Spleen (tissue), 7 donors: ENCODE data around the gene MTX1.
"Not testable (repeated sequence)": the region's sequence is repeated elsewhere in the genome, so short reads cannot be mapped to it uniquely, and the experiment has no call there.

Experiments
- POLR2A ChIP-seq, 3 donors: fragments of 450-650 bp; IDR thresholded peaks; one replicate each; pipeline ENCODE4 v1.5.1; 2017; ENCODE audit warnings: antibody characterized with exemption in 3 of 3, mild to moderate bottlenecking in 1 of 3
- TF ChIP-seq, protein P1 (sequence below), 11 experiments: fragments of 200-600 bp in 7 of 11; fragments of 450-650 bp in 4 of 11; sonication (generic) in 4 of 11; IDR thresholded peaks in 8 of 11; conservative IDR thresholded peaks in 3 of 11; 1 replicate in 7 of 11; 2 replicates in 4 of 11; pipeline versions ENCODE4 v1.4.0 to v1.8.0; 2016 to 2021; ENCODE audit warnings: antibody characterized with exemption in 11 of 11, inconsistent platforms in 4 of 11, mild to moderate bottlenecking in 1 of 11
- donor health status: DM: no; HTN: no; CAD: no; lungs with moderate emphysema.
- donor health status: DM: no; HTN: no; CAD: no.
- donor health status: DM: no; HTN: no; CAD: no.

DNA sequence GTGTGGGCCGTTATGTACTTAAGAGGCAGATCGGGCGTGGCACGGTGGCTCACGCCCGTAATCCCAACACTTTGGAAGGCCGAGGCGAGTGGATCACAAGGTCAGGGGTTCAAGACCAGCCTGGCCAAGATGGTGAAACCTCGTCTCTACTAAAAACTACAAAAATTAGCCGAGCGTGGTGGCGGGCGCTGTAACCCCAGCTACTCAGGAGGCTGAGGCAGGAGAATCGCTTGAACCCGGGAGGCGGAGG is 14.6 kb upstream of the MTX1 start:
- TF ChIP-seq, protein P1, sequence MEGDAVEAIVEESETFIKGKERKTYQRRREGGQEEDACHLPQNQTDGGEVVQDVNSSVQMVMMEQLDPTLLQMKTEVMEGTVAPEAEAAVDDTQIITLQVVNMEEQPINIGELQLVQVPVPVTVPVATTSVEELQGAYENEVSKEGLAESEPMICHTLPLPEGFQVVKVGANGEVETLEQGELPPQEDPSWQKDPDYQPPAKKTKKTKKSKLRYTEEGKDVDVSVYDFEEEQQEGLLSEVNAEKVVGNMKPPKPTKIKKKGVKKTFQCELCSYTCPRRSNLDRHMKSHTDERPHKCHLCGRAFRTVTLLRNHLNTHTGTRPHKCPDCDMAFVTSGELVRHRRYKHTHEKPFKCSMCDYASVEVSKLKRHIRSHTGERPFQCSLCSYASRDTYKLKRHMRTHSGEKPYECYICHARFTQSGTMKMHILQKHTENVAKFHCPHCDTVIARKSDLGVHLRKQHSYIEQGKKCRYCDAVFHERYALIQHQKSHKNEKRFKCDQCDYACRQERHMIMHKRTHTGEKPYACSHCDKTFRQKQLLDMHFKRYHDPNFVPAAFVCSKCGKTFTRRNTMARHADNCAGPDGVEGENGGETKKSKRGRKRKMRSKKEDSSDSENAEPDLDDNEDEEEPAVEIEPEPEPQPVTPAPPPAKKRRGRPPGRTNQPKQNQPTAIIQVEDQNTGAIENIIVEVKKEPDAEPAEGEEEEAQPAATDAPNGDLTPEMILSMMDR (IDR thresholded peaks at IDR 0.05 in 8 of 11, conservative IDR thresholded peaks at IDR 0.05 in 3 of 11) = not testable (repeated sequence)
- TF ChIP-seq POLR2A (IDR thresholded peaks at IDR 0.05) = not testable (repeated sequence)
